ENCODE measurements around the gene CARD11. TPM values are rescaled to one million over a fixed set of nuclear protein-coding genes. Genes with fewer than 3 reads are reported as not detected.
A peak's percentile ranks its signal among the peaks of the same experiment; 100 is the strongest.

CARD11 gene
- total and polyA plus RNA-seq, 9 donors: 0.28 to 2.5 (median 0.80) TPM

DNA sequence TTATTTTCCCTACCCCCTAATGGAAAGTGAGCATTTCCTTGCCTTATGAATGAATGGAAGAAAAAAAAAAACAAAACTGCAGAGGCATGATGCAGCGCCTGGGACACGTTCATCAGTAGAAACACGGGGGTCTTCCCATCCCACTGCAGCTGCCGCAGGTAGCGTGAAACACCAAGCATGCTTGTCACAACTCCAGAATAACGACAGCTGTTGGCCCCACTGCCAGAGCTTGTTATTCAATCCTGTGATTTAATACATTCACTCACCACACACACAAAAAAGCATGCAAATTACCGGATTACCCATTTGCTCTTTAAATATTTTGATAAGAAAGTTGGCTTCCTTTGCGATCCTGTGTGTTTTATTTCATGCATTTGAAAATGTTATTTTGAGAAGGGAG lies 151.1 kb downstream of the CARD11 start:
- H3K27ac ChIP-seq: no peak overlapping the region
- no peaks in the 10 kb centered on the region for H3K27me3 ChIP-seq
- peaks cover 2% of the 10 kb centered on the region for H3K4me1 ChIP-seq (ENCODE audit: insufficient read depth)
- no peak for DNase-seq
- 6 to 19% (median 16%) methylated on average over 8 of the region's 8 CpGs for WGBS, 3 donors
- no peak for TF ChIP-seq EP300 (IDR thresholded peaks at IDR 0.05)
- TF ChIP-seq, protein P1, sequence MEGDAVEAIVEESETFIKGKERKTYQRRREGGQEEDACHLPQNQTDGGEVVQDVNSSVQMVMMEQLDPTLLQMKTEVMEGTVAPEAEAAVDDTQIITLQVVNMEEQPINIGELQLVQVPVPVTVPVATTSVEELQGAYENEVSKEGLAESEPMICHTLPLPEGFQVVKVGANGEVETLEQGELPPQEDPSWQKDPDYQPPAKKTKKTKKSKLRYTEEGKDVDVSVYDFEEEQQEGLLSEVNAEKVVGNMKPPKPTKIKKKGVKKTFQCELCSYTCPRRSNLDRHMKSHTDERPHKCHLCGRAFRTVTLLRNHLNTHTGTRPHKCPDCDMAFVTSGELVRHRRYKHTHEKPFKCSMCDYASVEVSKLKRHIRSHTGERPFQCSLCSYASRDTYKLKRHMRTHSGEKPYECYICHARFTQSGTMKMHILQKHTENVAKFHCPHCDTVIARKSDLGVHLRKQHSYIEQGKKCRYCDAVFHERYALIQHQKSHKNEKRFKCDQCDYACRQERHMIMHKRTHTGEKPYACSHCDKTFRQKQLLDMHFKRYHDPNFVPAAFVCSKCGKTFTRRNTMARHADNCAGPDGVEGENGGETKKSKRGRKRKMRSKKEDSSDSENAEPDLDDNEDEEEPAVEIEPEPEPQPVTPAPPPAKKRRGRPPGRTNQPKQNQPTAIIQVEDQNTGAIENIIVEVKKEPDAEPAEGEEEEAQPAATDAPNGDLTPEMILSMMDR (IDR thresholded peaks at IDR 0.05): no peak
- TF ChIP-seq POLR2A (IDR thresholded peaks at IDR 0.05): no peak
- no peak overlapping the region for H3K4me3 ChIP-seq
- no peaks in the 10 kb centered on the region for H3K36me3 ChIP-seq
- intact Hi-C loops (cut with DNase I): loop anchor here in 1 of 4 donors (10.0 kb wide), 1 partner anchor 1002 kb away; no protein-coding TSS in a partner anchor
- H3K9me3 ChIP-seq: no peaks in the 10 kb centered on the region

GRCh38 chr7:2887816-2888215 lies 155.9 kb downstream of the CARD11 start:
- H3K36me3 ChIP-seq: no peaks in the 10 kb centered on the region
- intact Hi-C loops (cut with DNase I): loop anchor here in 1 of 4 donors (10.0 kb wide), 1 partner anchor 267 kb away; no protein-coding TSS in a partner anchor
- TF ChIP-seq, protein P1 (IDR thresholded peaks at IDR 0.05): no peak
- no peak for TF ChIP-seq POLR2A (IDR thresholded peaks at IDR 0.05)
- peaks cover under 1% of the 10 kb centered on the region for H3K4me1 ChIP-seq (ENCODE audit: insufficient read depth)
- WGBS, 3 donors: 58 to 71% (median 62%) methylated on average over 7 of the region's 7 CpGs
- no peaks in the 10 kb centered on the region for H3K9me3 ChIP-seq
- no peak overlapping the region for H3K4me3 ChIP-seq
- no peak for DNase-seq
- H3K27ac ChIP-seq: no peak overlapping the region
- no peaks in the 10 kb centered on the region for H3K27me3 ChIP-seq

GRCh38 chr7:2886900-2887299 lies 156.8 kb downstream of the CARD11 start:
- Histone ChIP-seq H3K27ac (no peak overlapping the region), H3K9me3 (no peaks in the 10 kb centered on the region), H3K36me3 (no peaks in the 10 kb centered on the region), H3K4me3 (no peak overlapping the region), H3K4me1 (ENCODE audit: insufficient read depth) (no peaks in the 10 kb centered on the region), H3K27me3 (no peaks in the 10 kb centered on the region)
- 12 to 25% (median 15%) methylated on average over 12 of the region's 12 CpGs for WGBS, 3 donors
- intact Hi-C loops (cut with DNase I): loop anchor here in 1 of 4 donors (10.0 kb wide), 1 partner anchor 268 kb away; no protein-coding TSS in a partner anchor
- TF ChIP-seq EP300 (IDR thresholded peaks at IDR 0.05): no peak
- TF ChIP-seq, protein P1 (IDR thresholded peaks at IDR 0.05): peak; percentile 34 to 47 (median 41)
- DNase-seq: peak; percentile 47 to 78 (median 67)

DNA sequence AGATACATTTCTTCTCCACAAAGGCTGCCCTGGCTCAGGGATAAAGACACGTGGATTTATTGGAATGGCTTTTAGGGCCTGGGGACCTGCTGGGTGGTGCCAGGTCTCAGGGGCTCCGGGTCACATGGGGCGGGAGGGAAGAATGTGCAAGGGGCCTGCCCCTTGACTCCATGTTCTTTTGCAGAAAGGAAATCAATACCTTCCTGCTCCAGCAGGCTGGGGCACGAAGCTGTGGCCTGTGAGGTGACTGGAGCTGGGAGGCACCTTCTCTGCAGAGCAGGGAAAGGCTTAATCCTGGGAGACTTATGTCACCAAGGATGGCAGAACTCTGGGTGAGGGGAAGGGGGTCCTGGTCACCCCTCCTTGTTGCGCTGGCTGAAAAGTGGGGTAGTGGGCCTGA lies 157.3 kb downstream of the CARD11 start:
- intact Hi-C loops (cut with DNase I): loop anchor here in 1 of 4 donors (10.0 kb wide), 1 partner anchor 268 kb away; no protein-coding TSS in a partner anchor
- DNase-seq: no peak
- 55 to 70% (median 58%) methylated on average over 5 of the region's 5 CpGs for WGBS, 3 donors

More for the DNA sequence above, 157.3 kb downstream of the CARD11 start:
- Histone ChIP-seq H3K4me1 (ENCODE audit: insufficient read depth) (no peaks in the 10 kb centered on the region), H3K27ac (no peak overlapping the region), H3K4me3 (no peak overlapping the region), H3K9me3 (no peaks in the 10 kb centered on the region), H3K36me3 (no peaks in the 10 kb centered on the region), H3K27me3 (no peaks in the 10 kb centered on the region)
- TF ChIP-seq EP300 (IDR thresholded peaks at IDR 0.05) (no peak), POLR2A (IDR thresholded peaks at IDR 0.05) (no peak)
- TF ChIP-seq, protein P1 (IDR thresholded peaks at IDR 0.05): no peak

Data from ovary (tissue), 9 donors.